ENCODE data around the gene ANKS6. TPM values are rescaled to one million over a fixed set of nuclear protein-coding genes. Genes with fewer than 3 reads are reported as not detected.

Gene ANKS6
- total and polyA plus RNA-seq, 9 of the 15 experiments (the other 6 are each of a cell fraction or from before 2014, with no cell fraction given) = 9.9 to 74.5 (median 36.9) TPM

- TF ChIP-seq CREB5 (CRISPR knock-in tag; IDR thresholded peaks at IDR 0.05) (no peak), HDAC6 (IDR thresholded peaks at IDR 0.05; ENCODE audit: low read depth, low read length) (no peak), SRF (CRISPR knock-in tag; IDR thresholded peaks at IDR 0.05) (no peak), HDAC3 (IDR thresholded peaks at IDR 0.05; ENCODE audit: borderline replicate concordance, partially characterized antibody) (no peak), MTA3 (IDR thresholded peaks at IDR 0.05; ENCODE audit: borderline replicate concordance) (peak; percentile 36; the same call in 1 of the 2 replicates), FUS (optimal IDR thresholded peaks at IDR 0.05; ENCODE audit: low read depth, low read length) (no peak), TEAD2 (tag; IDR thresholded peaks at IDR 0.05) (no peak), MLX (CRISPR knock-in tag; conservative IDR thresholded peaks at IDR 0.05) (no peak), EGR1 (conservative IDR thresholded peaks at IDR 0.05) (peak; percentile 51), KAT8 (IDR thresholded peaks at IDR 0.05; ENCODE audit: low read depth) (no peak), FOXA1 (IDR thresholded peaks at IDR 0.05; ENCODE audit: borderline replicate concordance) (no peak), ZFP1 (CRISPR knock-in tag; IDR thresholded peaks at IDR 0.05) (no peak), CREB1 (IDR thresholded peaks at IDR 0.05) (no peak), CREB1 (CRISPR knock-in tag; IDR thresholded peaks at IDR 0.05) (0 out of 2 replicates have a peak, but pooled peaks have one; percentile 3), PPARD (CRISPR knock-in tag; IDR thresholded peaks at IDR 0.05) (no peak), STAT5B (CRISPR knock-in tag; IDR thresholded peaks at IDR 0.05) (no peak), BCOR (IDR thresholded peaks at IDR 0.05) (no peak)
- TF ChIP-seq, protein P1, sequence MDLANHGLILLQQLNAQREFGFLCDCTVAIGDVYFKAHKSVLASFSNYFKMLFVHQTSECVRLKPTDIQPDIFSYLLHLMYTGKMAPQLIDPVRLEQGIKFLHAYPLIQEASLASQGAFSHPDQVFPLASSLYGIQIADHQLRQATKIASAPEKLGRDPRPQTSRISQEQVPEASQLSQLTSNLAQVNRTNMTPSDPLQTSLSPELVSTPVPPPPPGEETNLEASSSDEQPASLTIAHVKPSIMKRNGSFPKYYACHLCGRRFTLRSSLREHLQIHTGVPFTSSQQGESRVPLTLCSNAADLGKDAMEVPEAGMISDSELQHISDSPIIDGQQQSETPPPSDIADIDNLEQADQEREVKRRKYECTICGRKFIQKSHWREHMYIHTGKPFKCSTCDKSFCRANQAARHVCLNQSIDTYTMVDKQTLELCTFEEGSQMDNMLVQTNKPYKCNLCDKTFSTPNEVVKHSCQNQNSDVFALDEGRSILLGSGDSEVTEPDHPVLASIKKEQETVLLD (IDR thresholded peaks at IDR 0.05) = no peak
- TF ChIP-seq, protein P2, sequence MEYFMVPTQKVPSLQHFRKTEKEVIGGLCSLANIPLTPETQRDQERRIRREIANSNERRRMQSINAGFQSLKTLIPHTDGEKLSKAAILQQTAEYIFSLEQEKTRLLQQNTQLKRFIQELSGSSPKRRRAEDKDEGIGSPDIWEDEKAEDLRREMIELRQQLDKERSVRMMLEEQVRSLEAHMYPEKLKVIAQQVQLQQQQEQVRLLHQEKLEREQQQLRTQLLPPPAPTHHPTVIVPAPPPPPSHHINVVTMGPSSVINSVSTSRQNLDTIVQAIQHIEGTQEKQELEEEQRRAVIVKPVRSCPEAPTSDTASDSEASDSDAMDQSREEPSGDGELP (CRISPR knock-in tag; IDR thresholded peaks at IDR 0.05; ENCODE audit: borderline replicate concordance) = no peak
- TF ChIP-seq, protein P3, sequence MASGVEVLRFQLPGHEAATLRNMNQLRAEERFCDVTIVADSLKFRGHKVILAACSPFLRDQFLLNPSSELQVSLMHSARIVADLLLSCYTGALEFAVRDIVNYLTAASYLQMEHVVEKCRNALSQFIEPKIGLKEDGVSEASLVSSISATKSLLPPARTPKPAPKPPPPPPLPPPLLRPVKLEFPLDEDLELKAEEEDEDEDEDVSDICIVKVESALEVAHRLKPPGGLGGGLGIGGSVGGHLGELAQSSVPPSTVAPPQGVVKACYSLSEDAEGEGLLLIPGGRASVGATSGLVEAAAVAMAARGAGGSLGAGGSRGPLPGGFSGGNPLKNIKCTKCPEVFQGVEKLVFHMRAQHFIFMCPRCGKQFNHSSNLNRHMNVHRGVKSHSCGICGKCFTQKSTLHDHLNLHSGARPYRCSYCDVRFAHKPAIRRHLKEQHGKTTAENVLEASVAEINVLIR (CRISPR knock-in tag; IDR thresholded peaks at IDR 0.05) = no peak
Observed at GRCh38 chr9:98808411-98808815, 12.1 kb upstream of the ANKS6 start (continued).

Data from K562 (cell line).